PFSK-1 (cell line): Measurements from ENCODE around the gene CCNL2.

Experiments used
- FOXP2 ChIP-seq: optimal IDR thresholded peaks from 2 replicates; pipeline ENCODE3; 2011; ENCODE audit warnings: borderline replicate concordance, control low read depth, inconsistent platforms; ENCODE audit not compliant: insufficient read depth; ENCODE audit errors: extremely low read length, extremely low read depth
- POLR2AphosphoS5 ChIP-seq: IDR thresholded peaks from 2 replicates; pipeline ENCODE4 v1.6.1; 2012; ENCODE audit warnings: low read depth, mild to moderate bottlenecking, control low read depth, low read length, moderate library complexity
- REST ChIP-seq, 2 experiments: IDR thresholded peaks; 2 replicates each; pipeline versions ENCODE4 v1.6.1 to v1.8.0; 2011 to 2012; ENCODE audit warnings: low read depth in 2 of 2, low read length in 2 of 2, control low read depth in 1 of 2, inconsistent platforms in 1 of 2, mild to moderate bottlenecking in 1 of 2, moderate library complexity in 1 of 2; ENCODE audit not compliant: insufficient read depth in 1 of 2
- SIN3A ChIP-seq: IDR thresholded peaks from 2 replicates; pipeline ENCODE4 v1.6.1; 2012; ENCODE audit warnings: mild to moderate bottlenecking, low read length, moderate library complexity, borderline replicate concordance; ENCODE audit not compliant: insufficient read depth
- TAF1 ChIP-seq: IDR thresholded peaks from 2 replicates; pipeline ENCODE4 v1.6.1; 2012; ENCODE audit warnings: low read length, control low read depth, borderline replicate concordance; ENCODE audit not compliant: insufficient read depth

GRCh38 chr1:1424707-1425106 is 25.6 kb upstream of the CCNL2 start:
- no peak for TF ChIP-seq POLR2AphosphoS5
- no peak for TF ChIP-seq REST (IDR thresholded peaks at IDR 0.05; ENCODE audit: insufficient read depth in 1 of 2, low read depth in 2 of 2, low read length in 2 of 2)
- no peak for TF ChIP-seq FOXP2
- TF ChIP-seq TAF1, result no peak
- no peak for TF ChIP-seq SIN3A
